ENCODE measurements around the gene PAQR4. TPM values are rescaled to one million over a fixed set of nuclear protein-coding genes. Genes with fewer than 3 reads are reported as not detected.

Gene PAQR4
- total RNA-seq, 2 donors from 2014 or later: 30.5 to 32.0 TPM

DNA sequence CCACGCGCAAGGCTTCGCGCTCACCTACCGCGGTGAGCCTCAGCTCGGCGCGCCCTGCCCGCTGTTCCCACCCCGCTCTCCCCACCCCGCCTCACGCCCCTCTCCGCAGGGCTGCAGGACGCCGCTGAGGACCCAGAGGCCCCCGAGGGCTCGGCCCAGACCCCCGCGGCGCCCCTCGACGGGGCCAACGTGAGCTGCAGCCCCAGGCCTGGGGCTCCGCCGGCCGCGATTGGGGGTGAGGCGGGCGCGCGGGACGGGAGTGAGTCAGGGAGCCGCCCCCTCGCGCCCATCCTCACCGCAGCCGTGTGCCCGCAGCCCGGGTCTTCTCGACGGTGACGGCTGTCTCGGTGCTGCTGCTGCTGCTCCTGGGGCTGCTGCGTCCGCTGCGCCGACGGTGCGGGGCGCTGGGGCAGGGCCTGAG, 1.9 kb upstream of the PAQR4 start:
- WGBS, 2 experiments (ENCODE audit: insufficient coverage in 1 of 2, insufficient read length in 1 of 2): 92 to 95% methylated on average over 22 to 51 of the region's 51 CpGs
- peaks cover 8% of the 10 kb centered on the region for H3K36me3 Mint-ChIP-seq (ENCODE audit: low read depth)
- H3K27me3 Mint-ChIP-seq (ENCODE audit: insufficient read depth): peaks cover 47% of the 10 kb centered on the region
- DNase-seq: no peak
- no peak overlapping the region for H3K27ac Mint-ChIP-seq
- TF ChIP-seq, protein P1, sequence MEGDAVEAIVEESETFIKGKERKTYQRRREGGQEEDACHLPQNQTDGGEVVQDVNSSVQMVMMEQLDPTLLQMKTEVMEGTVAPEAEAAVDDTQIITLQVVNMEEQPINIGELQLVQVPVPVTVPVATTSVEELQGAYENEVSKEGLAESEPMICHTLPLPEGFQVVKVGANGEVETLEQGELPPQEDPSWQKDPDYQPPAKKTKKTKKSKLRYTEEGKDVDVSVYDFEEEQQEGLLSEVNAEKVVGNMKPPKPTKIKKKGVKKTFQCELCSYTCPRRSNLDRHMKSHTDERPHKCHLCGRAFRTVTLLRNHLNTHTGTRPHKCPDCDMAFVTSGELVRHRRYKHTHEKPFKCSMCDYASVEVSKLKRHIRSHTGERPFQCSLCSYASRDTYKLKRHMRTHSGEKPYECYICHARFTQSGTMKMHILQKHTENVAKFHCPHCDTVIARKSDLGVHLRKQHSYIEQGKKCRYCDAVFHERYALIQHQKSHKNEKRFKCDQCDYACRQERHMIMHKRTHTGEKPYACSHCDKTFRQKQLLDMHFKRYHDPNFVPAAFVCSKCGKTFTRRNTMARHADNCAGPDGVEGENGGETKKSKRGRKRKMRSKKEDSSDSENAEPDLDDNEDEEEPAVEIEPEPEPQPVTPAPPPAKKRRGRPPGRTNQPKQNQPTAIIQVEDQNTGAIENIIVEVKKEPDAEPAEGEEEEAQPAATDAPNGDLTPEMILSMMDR (conservative IDR thresholded peaks at IDR 0.05): no peak
- Histone ChIP-seq H3K27me3 (ENCODE audit: control insufficient read depth, insufficient read depth, low read length, poor library complexity, severe bottlenecking) (peaks cover 4% of the 10 kb centered on the region), H3K9ac (ENCODE audit: extremely low read depth, low read length, poor library complexity, severe bottlenecking) (no peak overlapping the region), H3K27ac (ENCODE audit: low read depth, low read length) (no peak overlapping the region), H3K4me1 (ENCODE audit: control insufficient read depth, insufficient read depth, low read length) (peaks cover 14% of the 10 kb centered on the region), H3K36me3 (ENCODE audit: control insufficient read depth, insufficient read depth, low read length) (no peaks in the 10 kb centered on the region), H3K4me3 (ENCODE audit: low read length) (no peak overlapping the region), H3K9me3 (ENCODE audit: control insufficient read depth, low read length) (no peaks in the 10 kb centered on the region)
- H3K4me1 Mint-ChIP-seq: peaks cover 6% of the 10 kb centered on the region
- H3K9me3 Mint-ChIP-seq: no peaks in the 10 kb centered on the region
- no peak overlapping the region for H3K4me3 Mint-ChIP-seq

DNA sequence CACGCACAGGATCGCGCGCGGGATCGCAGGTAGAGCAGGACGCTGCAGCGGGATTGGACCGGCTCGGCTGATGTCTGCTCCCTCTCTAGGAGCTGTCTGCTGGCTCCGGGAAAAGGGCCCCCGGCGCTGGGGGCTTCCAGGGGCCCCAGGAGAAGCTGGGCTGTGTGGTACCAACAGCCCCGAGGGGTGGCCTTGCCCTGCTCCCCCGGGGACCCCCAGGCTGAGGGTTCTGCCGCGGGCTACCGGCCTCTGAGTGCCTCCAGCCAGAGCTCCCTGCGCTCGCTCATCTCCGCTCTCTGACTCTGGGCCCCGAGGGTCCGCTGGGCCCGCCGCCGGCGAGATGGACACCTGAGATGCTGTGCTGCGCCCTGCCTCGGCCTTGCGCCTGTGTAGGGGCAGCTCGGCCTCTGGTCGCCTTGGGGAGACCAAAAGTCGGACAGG, 1.4 kb upstream of the PAQR4 start:
- H3K9me3 Mint-ChIP-seq: no peaks in the 10 kb centered on the region
- Histone ChIP-seq H3K27ac (ENCODE audit: low read depth, low read length) (no peak overlapping the region), H3K9ac (ENCODE audit: extremely low read depth, low read length, poor library complexity, severe bottlenecking) (no peak overlapping the region), H3K27me3 (ENCODE audit: control insufficient read depth, insufficient read depth, low read length, poor library complexity, severe bottlenecking) (peaks cover 4% of the 10 kb centered on the region), H3K9me3 (ENCODE audit: control insufficient read depth, low read length) (no peaks in the 10 kb centered on the region), H3K4me3 (ENCODE audit: low read length) (no peak overlapping the region), H3K36me3 (ENCODE audit: control insufficient read depth, insufficient read depth, low read length) (no peaks in the 10 kb centered on the region), H3K4me1 (ENCODE audit: control insufficient read depth, insufficient read depth, low read length) (peaks cover 14% of the 10 kb centered on the region)
- DNase-seq: no peak
- 94 to 98% methylated on average over 25 to 33 of the region's 33 CpGs for WGBS, 2 experiments (ENCODE audit: insufficient coverage in 1 of 2, insufficient read length in 1 of 2)
- peaks cover 13% of the 10 kb centered on the region for H3K36me3 Mint-ChIP-seq (ENCODE audit: low read depth)
- no peak overlapping the region for H3K27ac Mint-ChIP-seq
- H3K4me3 Mint-ChIP-seq: no peak overlapping the region
- peaks cover 6% of the 10 kb centered on the region for H3K4me1 Mint-ChIP-seq
- TF ChIP-seq, protein P1 (conservative IDR thresholded peaks at IDR 0.05): no peak
- peaks cover 43% of the 10 kb centered on the region for H3K27me3 Mint-ChIP-seq (ENCODE audit: insufficient read depth)

- H3K27me3 ChIP-seq (ENCODE audit: control insufficient read depth, insufficient read depth, low read length, poor library complexity, severe bottlenecking): no peaks in the 10 kb centered on the region
- peaks cover 14% of the 10 kb centered on the region for H3K36me3 Mint-ChIP-seq (ENCODE audit: low read depth)
- WGBS, 2 experiments (ENCODE audit: insufficient coverage in 1 of 2, insufficient read length in 1 of 2): 49 to 58% methylated on average over 16 to 18 of the region's 18 CpGs
These were observed 795 bp upstream of the PAQR4 start for GRCh38 chr16:2968368-2968737.

More at GRCh38 chr16:2968368-2968737, 795 bp upstream of the PAQR4 start:
- no peak overlapping the region for H3K27ac ChIP-seq (ENCODE audit: low read depth, low read length)
- DNase-seq: no peak
- peaks cover 40% of the 10 kb centered on the region for H3K27me3 Mint-ChIP-seq (ENCODE audit: insufficient read depth)
- no peak overlapping the region for H3K27ac Mint-ChIP-seq
- H3K36me3 ChIP-seq (ENCODE audit: control insufficient read depth, insufficient read depth, low read length): no peaks in the 10 kb centered on the region
- H3K9me3 Mint-ChIP-seq: no peaks in the 10 kb centered on the region
- TF ChIP-seq, protein P1 (conservative IDR thresholded peaks at IDR 0.05): no peak
- peaks cover 14% of the 10 kb centered on the region for H3K4me1 ChIP-seq (ENCODE audit: control insufficient read depth, insufficient read depth, low read length)
- H3K9me3 ChIP-seq (ENCODE audit: control insufficient read depth, low read length): no peaks in the 10 kb centered on the region
- H3K4me3 Mint-ChIP-seq: peak overlapping the region; percentile 64
- peak overlapping the region; percentile 80 for H3K4me3 ChIP-seq (ENCODE audit: low read length)
- H3K9ac ChIP-seq (ENCODE audit: extremely low read depth, low read length, poor library complexity, severe bottlenecking): no peak overlapping the region
- peaks cover 6% of the 10 kb centered on the region for H3K4me1 Mint-ChIP-seq

Data from endodermal cell (in vitro differentiated cells).